Measurements from ENCODE around the gene CFAP70. TPM values are rescaled to one million over a fixed set of nuclear protein-coding genes. Genes with fewer than 3 reads are reported as not detected.

Gene CFAP70
- total RNA-seq, 1 experiment from 2014 or later: 0.24 TPM

DNA sequence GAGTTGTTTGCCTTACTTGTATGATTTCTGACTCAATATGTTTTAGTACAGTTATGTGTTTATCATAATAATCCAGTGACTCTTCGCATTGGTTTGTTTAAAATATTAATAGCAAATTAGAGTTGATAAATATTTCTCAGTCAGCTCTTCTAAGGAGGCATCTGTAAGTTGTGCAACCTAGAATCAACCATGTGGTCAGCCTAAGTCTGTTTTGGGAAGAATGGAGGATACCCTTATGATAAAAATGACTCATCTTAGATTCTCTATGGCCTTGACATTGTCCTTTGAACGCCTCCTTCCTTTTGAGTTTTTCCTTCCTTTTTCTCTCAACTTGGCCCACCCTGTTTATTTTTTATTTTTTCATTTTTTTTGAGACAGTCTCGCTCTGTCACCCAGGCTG lies 130.4 kb downstream of the CFAP70 start:
- H3K4me1 Mint-ChIP-seq: no peaks in the 10 kb centered on the region
- Histone ChIP-seq H3K23me2 (ENCODE audit: insufficient read length, low read depth, low read length, poor library complexity, severe bottlenecking) (no peaks in the 10 kb centered on the region), H3K4me1 (ENCODE audit: insufficient read depth, low read length) (no peaks in the 10 kb centered on the region), H3K79me2 (ENCODE audit: insufficient read depth, low read length) (no peaks in the 10 kb centered on the region), H3K27ac (ENCODE audit: insufficient read length, low read depth, low read length) (no peak overlapping the region), H3K18ac (ENCODE audit: insufficient read length, low read depth, low read length) (no peak overlapping the region), H3T11ph (ENCODE audit: low read length) (no peak overlapping the region), H3K56ac (ENCODE audit: insufficient read length, low read depth, low read length) (no peak overlapping the region), H4K20me1 (ENCODE audit: control insufficient read depth, insufficient read depth, insufficient read length) (no peaks in the 10 kb centered on the region), H3K4ac (ENCODE audit: low read depth, low read length) (no peak overlapping the region), H4K91ac (ENCODE audit: insufficient read length, low read depth, low read length) (no peak overlapping the region), H3K14ac (ENCODE audit: insufficient read depth, low read length) (no peak overlapping the region), H2BK12ac (ENCODE audit: insufficient read length, low read depth, low read length) (no peak overlapping the region), H3K27me3 (ENCODE audit: insufficient read depth, low read length) (no peaks in the 10 kb centered on the region), H3K9me3 (ENCODE audit: control insufficient read depth, low read depth, low read length) (no peaks in the 10 kb centered on the region), H3K79me1 (ENCODE audit: insufficient read depth, low read depth, low read length, poor library complexity, severe bottlenecking) (no peaks in the 10 kb centered on the region), H4K5ac (ENCODE audit: insufficient read length, low read depth, low read length) (no peak overlapping the region), H3K4me2 (ENCODE audit: insufficient read depth, insufficient read length, low read length) (no peak overlapping the region), H2BK120ac (ENCODE audit: low read depth, low read length, poor library complexity, severe bottlenecking) (no peak overlapping the region), H2AFZ (ENCODE audit: low read length) (no peak overlapping the region), H4K8ac (replicated peaks; ENCODE audit: insufficient read length, low read depth, low read length) (no peak overlapping the region), H2AK5ac (ENCODE audit: insufficient read length, low read length) (no peak overlapping the region), H2BK15ac (ENCODE audit: low read depth, low read length) (no peak overlapping the region), H3K9ac (ENCODE audit: extremely low read depth, insufficient read length, low read length) (no peak overlapping the region), H3K23ac (ENCODE audit: insufficient read length, low read depth, low read length) (no peak overlapping the region), H2BK20ac (ENCODE audit: low read depth, low read length, poor library complexity, severe bottlenecking) (no peak overlapping the region), H2BK5ac (ENCODE audit: insufficient read length, low read length) (no peak overlapping the region)
- H3K4me3 Mint-ChIP-seq: no peak overlapping the region
- no peaks in the 10 kb centered on the region for H3K27me3 Mint-ChIP-seq (ENCODE audit: low read depth)
- no peak overlapping the region for H3K27ac Mint-ChIP-seq
- no CpG with 5 or more reads among the region's 3 CpGs for WGBS (ENCODE audit: extremely low coverage, insufficient read length, low lambda C conversion rate)
- peaks cover 3 to 5% (median 4%) of the 10 kb centered on the region in 3 experiments; a peak in 6 of 7 replicates for H3K36me3 Mint-ChIP-seq (ENCODE audit: insufficient read depth in 1 of 3, low read depth in 3 of 3)
- H3K9me3 Mint-ChIP-seq: no peaks in the 10 kb centered on the region
- DNase-seq: no peak
- TF ChIP-seq, protein P1, sequence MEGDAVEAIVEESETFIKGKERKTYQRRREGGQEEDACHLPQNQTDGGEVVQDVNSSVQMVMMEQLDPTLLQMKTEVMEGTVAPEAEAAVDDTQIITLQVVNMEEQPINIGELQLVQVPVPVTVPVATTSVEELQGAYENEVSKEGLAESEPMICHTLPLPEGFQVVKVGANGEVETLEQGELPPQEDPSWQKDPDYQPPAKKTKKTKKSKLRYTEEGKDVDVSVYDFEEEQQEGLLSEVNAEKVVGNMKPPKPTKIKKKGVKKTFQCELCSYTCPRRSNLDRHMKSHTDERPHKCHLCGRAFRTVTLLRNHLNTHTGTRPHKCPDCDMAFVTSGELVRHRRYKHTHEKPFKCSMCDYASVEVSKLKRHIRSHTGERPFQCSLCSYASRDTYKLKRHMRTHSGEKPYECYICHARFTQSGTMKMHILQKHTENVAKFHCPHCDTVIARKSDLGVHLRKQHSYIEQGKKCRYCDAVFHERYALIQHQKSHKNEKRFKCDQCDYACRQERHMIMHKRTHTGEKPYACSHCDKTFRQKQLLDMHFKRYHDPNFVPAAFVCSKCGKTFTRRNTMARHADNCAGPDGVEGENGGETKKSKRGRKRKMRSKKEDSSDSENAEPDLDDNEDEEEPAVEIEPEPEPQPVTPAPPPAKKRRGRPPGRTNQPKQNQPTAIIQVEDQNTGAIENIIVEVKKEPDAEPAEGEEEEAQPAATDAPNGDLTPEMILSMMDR (conservative IDR thresholded peaks at IDR 0.05): no peak

Data from H9 (cell line).